C4-2B (cell line): ENCODE results near the gene MSI2.

Source experiments
- CTCF ChIP-seq: fragments of 450-650 bp; conservative IDR thresholded peaks from 2 replicates; pipeline ENCODE4 v1.5.1; 2017; ENCODE audit warnings: mild to moderate bottlenecking
- ZFX ChIP-seq: fragments of 450-650 bp; IDR thresholded peaks from 2 replicates; pipeline ENCODE4 v1.6.1; 2017

DNA sequence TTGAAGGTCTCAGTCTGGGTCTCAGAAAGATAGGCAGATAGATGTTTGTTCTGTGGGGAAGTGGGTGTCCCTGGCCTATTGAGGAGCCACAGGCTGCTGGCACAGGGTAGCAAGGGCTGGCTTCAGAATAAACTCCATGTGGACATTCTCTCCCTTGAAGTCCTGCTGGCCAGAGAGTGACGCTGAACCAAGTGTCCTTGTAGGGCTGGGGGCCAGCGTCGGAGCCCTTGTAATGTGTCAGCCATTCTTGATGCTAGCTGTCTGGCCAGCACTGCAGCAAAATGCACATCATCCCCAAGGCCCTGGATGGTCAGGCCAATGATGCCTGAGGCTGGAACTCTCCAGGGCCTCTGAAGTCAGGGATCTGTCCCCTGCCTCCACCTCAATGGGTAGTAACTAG is 385.4 kb downstream of the MSI2 start:
- TF ChIP-seq CTCF = no peak
- TF ChIP-seq ZFX = no peak
